Left ventricle myocardium inferior (tissue), 1 donor: ENCODE results near the gene HENMT1. TPM values are rescaled to one million over a fixed set of nuclear protein-coding genes. Genes with fewer than 3 reads are reported as not detected.

Experiments used
- DNase-seq: peaks from one replicate; pipeline ENCODE4 v3.0.0-alpha.2; 2020
- H3K27ac ChIP-seq: fragments of 200-600 bp; replicated peaks from 2 replicates; pipeline ENCODE4 v1.8.0; 2021
- H3K27me3 ChIP-seq: fragments of 200-600 bp; 2 replicates; pipeline ENCODE4 v1.8.0; 2021; ENCODE audit warnings: low read depth
- H3K36me3 ChIP-seq: fragments of 200-600 bp; 2 replicates; pipeline ENCODE4 v1.8.0; 2021
- H3K4me1 ChIP-seq: fragments of 200-600 bp; 2 replicates; pipeline ENCODE4 v1.8.0; 2021
- H3K4me3 ChIP-seq: fragments of 200-600 bp; 2 replicates; pipeline ENCODE4 v1.8.0; 2021; ENCODE audit warnings: mild to moderate bottlenecking, moderate library complexity
- H3K9me3 ChIP-seq: fragments of 200-600 bp; replicated peaks from 2 replicates; pipeline ENCODE4 v1.8.0; 2021
- intact Hi-C: fragments of 100-400 bp; cut with micrococcal nuclease; formaldehyde crosslinking; loops from one replicate; pipeline ENCODE4 v1.11.0; 2022
- total RNA-seq: library from RNA; stranded (reverse); fragmentation: NEBNext Ultra II Directional; extraction: Animal tissue kit (Norgen Biotek cat#: 25700); gene quantifications from one replicate; pipeline ENCODE4 v1.2.1, GENCODE V29; 2021
- TF ChIP-seq, protein P1 (sequence below): fragments of 200-600 bp; IDR thresholded peaks from 2 replicates; pipeline ENCODE4 v1.8.0; 2021; ENCODE audit warnings: antibody characterized with exemption, mild to moderate bottlenecking, borderline replicate concordance
- donor health status: DM: no; HTN: yes; CAD: no; lungs with severe emphysema.

Gene HENMT1
- total RNA-seq, 1 donor from 2014 or later: 1.4 TPM

DNA sequence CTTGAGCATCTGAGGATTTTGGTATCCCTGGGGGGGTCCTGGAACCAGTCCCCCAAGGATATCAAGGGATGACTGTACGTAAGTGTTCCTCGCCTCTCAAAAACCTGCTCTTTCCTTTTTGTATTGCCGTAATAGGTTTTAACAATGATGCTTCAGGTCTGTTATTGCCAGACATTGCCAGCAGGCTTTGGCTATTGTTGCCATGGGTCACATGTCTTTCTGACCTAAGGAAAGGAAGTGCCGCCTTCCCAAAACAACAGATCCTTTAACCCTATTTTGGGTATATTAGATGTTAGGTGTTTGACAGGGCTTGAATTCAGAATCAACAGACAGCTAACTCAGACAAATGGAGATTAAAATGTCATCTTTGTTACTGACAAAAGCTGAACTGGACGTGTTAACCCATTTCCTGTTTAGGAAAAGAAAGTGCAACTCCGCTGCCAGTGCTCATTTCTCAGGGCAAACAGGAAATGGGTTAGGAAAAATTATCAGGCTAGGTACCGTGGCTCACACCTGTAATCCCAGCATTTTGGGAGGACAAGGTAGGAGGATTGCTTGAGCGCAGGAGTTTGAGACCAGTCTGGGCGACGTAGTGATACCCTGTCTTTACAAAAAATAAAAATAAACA, 18.8 kb upstream of the HENMT1 start:
- H3K27ac ChIP-seq: no peak overlapping the region
- H3K4me3 ChIP-seq: peak overlapping the region; percentile 46
- intact Hi-C loops: no loop called here
- no peaks in the 10 kb centered on the region for H3K36me3 ChIP-seq
- H3K4me1 ChIP-seq: no peaks in the 10 kb centered on the region
- H3K9me3 ChIP-seq: no peaks in the 10 kb centered on the region
- peaks cover 6% of the 10 kb centered on the region for H3K27me3 ChIP-seq
- TF ChIP-seq, protein P1, sequence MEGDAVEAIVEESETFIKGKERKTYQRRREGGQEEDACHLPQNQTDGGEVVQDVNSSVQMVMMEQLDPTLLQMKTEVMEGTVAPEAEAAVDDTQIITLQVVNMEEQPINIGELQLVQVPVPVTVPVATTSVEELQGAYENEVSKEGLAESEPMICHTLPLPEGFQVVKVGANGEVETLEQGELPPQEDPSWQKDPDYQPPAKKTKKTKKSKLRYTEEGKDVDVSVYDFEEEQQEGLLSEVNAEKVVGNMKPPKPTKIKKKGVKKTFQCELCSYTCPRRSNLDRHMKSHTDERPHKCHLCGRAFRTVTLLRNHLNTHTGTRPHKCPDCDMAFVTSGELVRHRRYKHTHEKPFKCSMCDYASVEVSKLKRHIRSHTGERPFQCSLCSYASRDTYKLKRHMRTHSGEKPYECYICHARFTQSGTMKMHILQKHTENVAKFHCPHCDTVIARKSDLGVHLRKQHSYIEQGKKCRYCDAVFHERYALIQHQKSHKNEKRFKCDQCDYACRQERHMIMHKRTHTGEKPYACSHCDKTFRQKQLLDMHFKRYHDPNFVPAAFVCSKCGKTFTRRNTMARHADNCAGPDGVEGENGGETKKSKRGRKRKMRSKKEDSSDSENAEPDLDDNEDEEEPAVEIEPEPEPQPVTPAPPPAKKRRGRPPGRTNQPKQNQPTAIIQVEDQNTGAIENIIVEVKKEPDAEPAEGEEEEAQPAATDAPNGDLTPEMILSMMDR: no peak
- DNase-seq: no peak

DNA sequence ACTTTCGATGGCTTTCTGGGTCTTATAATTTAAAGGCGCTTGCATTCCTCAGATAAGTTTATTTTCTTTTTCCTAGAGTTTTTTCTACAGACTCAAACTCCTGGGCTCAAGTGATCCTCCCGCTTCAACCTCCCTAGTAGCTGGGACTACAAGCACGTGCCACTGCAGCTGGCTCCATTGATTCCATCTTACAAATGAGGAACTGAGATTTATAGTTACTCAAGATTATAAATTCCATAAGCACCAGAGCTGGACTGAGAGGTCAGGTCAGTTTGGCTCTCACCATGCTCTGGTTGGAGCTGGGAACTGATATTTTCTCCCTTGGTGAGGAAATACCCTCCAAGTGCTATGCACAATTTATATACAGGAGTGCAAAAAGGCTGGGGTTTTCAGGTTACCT, 17.8 kb upstream of the HENMT1 start:
- TF ChIP-seq, protein P1: no peak
- intact Hi-C loops: no loop called here
- no peak overlapping the region for H3K4me3 ChIP-seq
- DNase-seq: no peak
- H3K36me3 ChIP-seq: no peaks in the 10 kb centered on the region
- no peaks in the 10 kb centered on the region for H3K4me1 ChIP-seq
- no peaks in the 10 kb centered on the region for H3K9me3 ChIP-seq
- no peak overlapping the region for H3K27ac ChIP-seq
- peaks cover 6% of the 10 kb centered on the region for H3K27me3 ChIP-seq

DNA sequence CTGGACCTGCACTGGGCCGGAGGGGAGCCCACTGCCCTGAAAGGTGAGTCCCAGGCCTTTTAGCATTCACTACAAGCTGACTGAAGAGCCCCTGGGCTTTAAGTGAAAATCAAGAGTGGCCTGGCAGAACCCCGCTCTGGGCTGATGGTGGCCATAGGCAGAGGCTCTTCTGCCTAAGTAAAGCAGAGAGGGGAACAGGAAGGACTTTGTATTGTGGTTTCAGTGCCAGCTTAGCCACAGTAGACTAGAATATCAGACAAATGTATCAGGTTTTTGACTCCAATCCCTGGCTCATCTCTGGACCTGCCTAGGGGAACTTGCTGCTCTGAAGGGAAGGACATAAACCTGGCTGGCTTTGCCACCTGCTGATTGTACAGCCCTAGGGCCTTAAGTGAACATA, 10.2 kb upstream of the HENMT1 start:
- no peak overlapping the region for H3K27ac ChIP-seq
- no peak overlapping the region for H3K4me3 ChIP-seq
- no peaks in the 10 kb centered on the region for H3K4me1 ChIP-seq
- intact Hi-C loops: no loop called here
- H3K27me3 ChIP-seq: peaks cover 11% of the 10 kb centered on the region
- H3K36me3 ChIP-seq: no peaks in the 10 kb centered on the region
- no peaks in the 10 kb centered on the region for H3K9me3 ChIP-seq
- TF ChIP-seq, protein P1: no peak
- DNase-seq: no peak

DNA sequence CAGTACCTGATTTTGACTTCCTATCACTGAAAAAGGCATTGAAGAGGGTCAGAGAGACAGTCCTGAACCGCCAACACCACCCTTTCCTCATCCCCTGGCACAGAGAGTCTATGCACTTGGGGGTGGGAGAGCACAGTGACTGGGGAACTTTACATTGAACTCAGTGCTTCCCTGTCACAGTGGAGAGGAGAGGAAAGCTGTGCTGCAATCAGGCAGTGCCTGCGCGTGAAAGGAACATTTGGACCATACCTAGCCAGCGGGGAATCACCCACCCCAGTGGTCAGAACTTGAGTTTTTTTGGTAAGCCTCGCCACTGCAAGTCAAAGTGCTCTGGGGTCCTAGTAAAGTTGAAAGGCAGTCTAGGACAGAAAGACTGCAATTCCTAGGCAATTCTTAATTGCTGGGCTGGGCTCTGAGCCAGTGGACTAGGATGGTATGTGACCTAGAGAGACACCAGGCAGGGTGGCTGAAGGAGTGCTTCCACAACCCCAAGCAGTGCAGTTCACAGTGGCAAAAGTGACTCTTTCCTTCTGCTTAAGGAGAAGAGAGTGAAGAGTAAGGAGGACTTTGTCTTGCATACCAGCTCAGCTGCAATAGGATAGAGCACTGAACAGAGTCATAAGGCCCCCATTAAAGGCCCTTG, 9.4 kb upstream of the HENMT1 start:
- Histone ChIP-seq H3K4me1 (no peaks in the 10 kb centered on the region), H3K27ac (no peak overlapping the region), H3K27me3 (peaks cover 11% of the 10 kb centered on the region), H3K9me3 (no peaks in the 10 kb centered on the region), H3K36me3 (no peaks in the 10 kb centered on the region), H3K4me3 (no peak overlapping the region)
- intact Hi-C loops: no loop called here
- TF ChIP-seq, protein P1: no peak
- DNase-seq: no peak

DNA sequence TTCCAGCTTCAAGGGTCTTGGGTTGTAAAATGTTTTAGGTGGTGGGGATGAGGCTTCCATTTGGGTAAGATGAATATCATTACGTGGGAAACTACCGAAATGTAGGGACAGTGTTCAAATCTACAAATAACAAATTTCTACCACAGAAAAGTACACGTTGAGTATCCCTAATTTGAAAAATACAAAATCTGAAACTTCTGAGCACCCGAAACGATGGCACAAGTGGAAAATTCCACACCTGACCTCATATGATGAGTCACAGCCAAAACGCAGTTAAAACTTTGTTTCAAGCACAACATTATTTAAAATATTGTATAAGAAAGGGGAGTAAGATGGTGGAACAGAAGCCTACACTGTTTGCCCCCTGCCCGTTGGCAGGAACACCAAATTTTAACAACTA, 8.8 kb upstream of the HENMT1 start:
- intact Hi-C loops: no loop called here
- TF ChIP-seq, protein P1: no peak

More for the DNA sequence above, 8.8 kb upstream of the HENMT1 start:
- Histone ChIP-seq H3K27ac (no peak overlapping the region), H3K4me3 (no peak overlapping the region), H3K27me3 (peaks cover 11% of the 10 kb centered on the region), H3K36me3 (no peaks in the 10 kb centered on the region), H3K4me1 (no peaks in the 10 kb centered on the region), H3K9me3 (no peaks in the 10 kb centered on the region)
- no peak for DNase-seq
